ENCODE data around the gene CPNE4.

Gene CPNE4

DNA sequence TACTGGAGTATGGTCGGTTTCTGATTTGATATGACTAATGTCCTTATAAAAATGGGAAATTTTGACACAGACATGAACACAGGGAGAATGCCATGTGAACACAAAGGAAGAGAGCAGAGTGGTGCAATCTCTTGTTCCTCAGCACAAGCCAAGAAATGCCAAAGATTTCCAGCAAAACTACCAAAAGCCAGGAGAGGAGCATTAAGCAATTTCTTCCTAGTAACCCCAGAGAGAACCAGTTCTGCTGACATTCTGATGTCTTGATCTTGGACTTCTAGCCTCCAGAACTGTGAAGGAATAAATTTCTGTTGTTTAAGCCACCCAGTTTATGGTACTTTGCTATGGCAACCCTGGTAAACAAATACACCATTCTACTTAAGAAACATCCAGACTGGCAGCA is 304.2 kb downstream of the CPNE4 start:
- no peak for DNase-seq

DNA sequence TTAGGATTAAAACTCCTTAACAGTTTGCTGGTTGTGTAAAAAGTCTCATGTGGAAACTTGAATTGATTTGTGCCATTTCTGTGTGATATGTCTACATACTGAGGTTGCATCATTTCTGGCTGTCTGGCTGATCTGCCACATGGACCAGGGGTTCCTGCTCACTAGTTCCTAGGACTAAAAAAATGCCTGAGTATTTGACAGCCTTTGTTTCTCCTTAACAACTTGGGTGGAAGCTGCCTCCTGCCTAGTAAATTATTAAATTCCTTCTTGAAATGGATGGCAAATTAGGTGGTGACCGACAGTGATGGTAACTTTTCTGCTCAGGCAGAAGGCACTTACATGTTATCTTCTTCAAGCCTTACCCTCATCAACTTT is 305.2 kb downstream of the CPNE4 start:
- no peak for DNase-seq

DNA sequence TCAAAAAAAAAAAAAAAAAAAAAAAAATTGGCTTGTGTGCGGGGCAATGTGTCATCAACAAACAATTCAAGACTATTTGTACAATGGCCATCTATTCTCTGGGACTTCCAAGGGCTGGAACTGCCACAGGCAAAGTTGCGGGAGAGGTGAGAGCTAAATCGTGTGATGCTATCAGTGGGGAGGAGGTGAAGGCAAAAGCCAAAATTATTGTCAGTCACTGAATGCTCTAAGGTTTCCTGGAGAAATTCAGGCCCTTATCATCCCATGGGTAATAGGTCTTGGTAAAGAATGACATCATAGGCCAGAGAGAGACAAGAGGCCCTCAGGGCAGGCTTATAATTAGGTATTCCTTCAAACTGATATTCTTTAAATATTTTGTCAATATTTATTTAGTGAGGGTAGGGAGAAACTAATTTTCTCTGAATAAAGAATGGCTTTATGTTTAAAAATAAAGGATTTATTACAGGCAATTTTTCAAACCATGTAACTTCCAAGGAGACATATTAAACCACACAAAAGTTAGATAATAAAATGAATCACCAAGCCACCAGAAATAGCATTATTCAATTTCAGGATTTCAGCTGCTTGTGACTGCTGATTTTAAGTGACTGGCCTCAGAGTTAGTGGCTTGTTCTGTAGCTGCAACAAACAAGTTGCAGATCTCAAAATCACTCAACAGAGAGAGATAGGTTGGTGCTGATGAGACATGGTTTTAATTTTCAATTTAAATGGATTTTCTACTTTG is 305.7 kb downstream of the CPNE4 start:
- DNase-seq, result peak; percentile 20

DNA sequence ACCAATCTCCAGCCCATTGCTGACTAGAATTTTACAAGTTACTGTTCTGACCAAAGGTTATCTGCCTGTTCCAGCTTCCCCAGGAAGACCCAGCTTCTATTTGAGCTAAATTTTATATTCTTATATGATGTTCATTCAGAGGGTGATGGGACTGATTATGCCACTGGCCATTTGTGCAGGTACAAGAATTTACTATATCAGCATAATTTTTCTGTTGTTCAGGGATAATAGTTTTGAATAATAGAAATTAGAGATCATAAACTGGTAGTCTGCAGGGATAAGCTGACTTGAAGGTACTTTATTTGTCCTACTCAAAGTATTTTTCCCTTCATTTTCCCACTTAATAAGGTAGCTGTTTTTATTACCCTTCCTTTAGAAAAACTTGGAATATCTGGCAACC is 309.4 kb downstream of the CPNE4 start:
- DNase-seq, result no peak

DNA sequence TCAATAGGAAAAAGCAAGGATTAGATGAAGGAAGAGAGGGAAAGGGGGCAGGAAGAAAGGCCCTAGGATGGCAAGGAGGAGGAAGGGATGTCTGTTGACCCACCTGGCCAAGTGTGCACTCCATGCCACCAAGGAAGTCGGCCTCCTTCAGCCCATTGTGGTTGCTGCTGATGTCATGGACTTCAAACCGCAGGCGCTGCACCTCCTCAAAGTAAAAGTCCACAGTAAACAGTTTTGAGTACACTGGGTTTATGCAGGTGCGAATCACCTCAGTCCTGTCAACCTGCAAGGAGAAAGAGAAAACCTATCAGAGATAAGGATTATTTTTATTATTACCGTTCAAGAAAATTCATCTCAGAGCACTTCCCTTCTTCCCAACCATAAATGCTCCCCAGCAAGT is 311.5 kb downstream of the CPNE4 start:
- DNase-seq, result peak; percentile 69

DNA sequence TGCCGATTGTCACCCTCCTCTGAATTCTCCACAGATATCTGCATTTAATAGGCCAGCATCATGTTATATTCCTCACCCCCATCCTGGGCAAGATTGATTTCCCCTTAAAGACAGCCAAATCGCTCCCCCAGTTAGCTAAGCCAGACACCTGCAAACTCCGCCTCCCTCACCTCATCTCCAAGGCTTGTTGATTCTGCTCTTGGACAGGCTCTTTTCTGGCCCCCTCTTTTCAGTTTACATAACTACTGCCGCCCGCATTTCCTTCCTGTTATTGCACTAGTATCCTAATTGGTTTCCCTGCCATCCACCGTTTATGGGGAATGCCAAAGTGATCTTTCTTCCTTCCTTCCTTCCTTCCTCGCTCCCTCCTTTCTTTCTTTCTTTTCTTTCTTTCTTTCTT is 317.3 kb downstream of the CPNE4 start:
- DNase-seq, result no peak

DNA sequence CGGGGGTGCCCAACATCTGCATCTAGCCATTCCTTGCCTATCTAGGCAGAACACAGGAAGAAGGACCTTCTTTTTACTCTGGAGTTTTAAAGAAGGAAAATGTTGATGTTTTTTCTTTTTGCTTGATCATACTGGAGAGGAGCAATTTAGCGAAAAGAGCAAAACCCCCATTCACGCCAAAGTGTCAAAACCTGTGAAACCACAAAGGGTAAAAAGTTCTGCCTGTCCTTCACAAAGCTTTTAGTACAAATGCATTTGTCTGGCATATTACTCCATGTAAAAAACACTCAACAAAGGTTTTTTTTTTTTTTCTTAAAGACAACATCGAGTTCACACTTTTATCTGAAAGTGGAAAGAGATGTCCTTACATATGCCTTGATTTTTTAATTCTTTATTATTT is 317.9 kb downstream of the CPNE4 start:
- no peak for DNase-seq

DNA sequence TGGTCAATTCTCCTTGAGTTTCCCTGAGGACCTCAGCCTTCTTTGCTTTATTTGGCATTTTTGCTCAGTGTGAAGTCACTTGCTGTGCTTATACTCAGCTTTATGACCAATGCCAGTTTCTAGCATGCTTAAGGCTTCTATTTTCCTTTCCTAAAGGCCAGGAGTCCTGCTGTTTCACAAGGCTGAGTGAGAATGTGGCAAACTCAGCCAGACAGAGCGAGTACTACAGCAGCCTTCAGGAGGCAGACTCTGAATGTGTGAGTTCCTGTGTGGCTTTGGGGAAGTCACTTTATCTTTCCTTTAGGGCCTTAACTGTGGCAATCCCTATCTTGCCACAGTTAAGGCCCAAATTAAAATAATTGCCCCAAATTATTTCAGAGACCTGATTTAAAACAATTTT is 318.8 kb downstream of the CPNE4 start:
- no peak for DNase-seq

DNA sequence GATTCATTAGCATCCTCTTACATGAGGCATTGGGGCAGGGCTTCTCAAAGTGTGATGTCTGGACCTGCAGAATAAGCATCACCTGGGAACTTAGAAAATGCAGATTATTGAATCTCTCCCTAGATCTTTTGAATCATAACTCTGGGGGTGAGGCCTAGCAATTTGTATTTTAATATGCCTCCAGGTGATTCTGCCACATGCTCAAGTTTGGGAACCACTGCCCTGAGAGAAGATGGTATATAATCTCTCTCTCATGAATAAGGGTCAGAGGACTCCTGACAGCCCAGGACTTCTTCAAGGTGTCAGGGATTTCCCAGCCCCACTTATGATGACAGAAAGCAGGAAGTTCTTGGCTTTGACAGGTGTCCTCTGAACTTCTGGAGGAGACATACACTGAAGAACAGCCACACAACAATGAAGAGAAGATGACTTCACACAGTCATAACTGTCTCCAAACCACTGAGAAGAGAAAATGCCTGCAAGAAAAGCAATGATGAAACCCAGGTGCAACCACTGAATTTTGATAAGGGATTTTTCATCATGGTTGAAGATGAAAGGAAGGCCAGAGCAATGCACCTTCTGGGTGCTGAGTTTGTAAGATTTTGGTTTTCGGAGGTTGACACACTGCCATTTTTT is 320.1 kb downstream of the CPNE4 start:
- no peak for DNase-seq

DNA sequence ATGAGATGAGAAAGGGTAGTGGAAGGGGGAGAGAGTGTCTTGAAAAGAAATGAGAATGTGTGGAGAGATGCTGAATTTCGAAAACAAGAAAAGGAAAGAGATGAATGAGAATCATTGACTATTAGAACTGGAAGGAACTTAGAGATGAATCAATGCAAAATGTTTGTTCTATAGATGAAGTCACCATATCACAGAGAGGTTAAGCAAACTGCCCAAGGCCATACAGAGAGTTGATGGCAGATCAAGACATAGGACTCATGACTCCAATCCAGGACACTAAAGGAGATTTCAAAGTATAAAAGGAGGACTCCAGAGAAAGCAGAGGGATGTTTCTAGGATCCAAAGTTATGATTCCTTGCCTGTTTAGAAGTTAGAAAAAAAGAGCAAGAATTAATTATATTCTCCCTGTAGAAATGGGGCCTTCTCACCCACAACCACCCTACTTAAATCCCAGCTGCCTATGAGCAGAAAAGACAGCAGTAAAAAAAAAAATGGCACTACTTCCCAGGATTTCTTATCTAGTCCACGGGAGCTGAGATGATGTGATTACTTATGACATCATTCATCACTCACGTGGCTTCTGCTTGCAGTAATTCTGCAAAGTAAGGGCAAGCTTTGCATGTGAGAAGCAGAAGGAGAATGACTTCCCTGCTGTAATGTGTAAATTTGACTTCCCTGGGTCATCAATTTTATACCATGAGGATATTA is 321.2 kb downstream of the CPNE4 start:
- no peak for DNase-seq

DNA sequence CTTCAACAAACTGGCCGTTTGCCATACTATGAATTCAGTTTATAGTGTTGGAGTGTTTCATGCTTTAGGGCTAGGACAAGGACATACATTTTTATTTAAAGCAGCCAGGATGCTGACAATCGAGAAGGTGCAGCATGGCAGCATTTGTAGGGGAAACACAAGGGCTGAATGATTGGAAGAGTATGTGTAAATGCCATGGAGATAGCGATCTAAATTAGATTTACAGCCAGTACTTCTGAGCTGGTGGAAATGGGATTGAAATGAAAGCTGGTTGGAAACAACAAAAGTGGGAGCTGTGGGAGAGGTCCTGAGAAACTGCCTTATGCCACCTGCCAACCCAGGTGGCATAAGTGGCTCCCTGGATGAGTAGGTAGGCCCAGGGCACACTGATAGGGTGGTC is 322.2 kb downstream of the CPNE4 start:
- no peak for DNase-seq

DNA sequence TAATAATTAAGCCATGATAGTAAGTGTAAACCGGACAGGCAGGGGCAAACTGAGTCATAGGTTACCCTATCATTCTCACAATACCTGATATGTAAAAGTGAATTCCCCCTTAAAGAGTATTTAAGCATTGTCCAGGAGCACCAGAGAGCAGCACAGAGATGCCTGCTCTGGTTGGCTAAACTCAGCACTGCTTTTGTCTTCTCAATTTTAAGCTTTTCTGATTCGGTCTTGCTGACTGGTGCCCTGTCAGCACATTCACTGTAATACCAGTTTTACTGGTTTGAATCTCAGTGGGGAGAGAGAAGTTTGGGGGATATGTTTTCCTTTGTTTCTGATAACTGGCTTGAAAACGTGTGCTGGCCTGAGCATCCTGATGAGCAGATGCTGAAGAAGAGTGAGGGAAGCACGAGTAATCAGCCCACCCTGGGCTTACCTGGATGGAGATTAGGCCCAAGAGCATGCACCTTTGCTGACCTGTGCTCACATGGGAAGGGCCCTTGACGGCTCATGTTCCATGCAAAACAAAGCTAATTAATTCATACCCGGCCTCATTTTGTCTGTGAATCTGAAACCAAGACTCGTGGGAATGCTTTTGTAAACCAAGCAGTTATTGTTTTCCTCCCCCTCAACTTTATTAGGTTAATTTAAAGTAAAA is 323.6 kb downstream of the CPNE4 start:
- peak; percentile 31 for DNase-seq

DNA sequence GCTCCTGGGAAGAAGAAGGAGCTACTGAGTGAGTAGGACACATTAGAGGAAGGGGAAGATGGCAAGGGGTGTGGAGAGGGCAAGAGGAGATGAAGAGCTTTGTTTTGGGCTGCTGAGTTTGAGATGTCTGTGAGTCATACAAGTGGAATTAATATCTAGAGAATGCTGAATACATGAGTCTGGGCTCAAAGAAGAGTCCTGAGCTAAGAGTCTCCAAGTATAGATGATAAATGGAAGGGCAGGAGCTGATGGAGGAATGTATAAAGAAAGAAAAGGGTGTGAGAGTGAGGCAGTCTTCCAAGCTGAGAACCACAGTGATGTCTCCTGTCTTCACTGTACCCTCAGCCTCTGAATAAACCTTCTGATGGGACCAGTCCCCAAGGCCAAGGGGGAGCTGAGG is 326.6 kb downstream of the CPNE4 start:
- DNase-seq, result no peak

DNA sequence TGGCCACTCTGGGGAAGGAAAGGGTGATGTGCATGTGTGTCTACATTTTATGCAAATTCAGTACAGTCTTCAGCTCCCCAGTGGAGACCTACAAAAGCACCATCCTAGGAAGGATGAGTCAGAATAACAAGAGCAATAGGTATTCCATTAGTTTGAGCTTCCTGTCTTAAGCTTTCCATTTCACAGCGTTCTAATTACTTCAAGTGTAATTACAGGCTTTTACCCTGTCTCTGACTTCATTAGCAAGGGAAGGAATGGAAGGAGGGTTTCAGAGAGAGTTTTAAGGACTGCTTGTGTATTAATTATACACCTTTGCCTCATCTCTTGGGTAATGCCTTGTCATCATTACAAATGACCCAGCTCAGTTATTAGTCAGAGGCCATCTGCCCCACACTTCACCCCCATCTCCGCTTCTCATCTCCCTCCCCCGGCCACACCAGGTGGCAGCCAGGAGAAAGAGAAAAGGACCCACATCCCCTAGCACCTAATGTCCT is 329.2 kb downstream of the CPNE4 start:
- DNase-seq, result peak; percentile 56

DNA sequence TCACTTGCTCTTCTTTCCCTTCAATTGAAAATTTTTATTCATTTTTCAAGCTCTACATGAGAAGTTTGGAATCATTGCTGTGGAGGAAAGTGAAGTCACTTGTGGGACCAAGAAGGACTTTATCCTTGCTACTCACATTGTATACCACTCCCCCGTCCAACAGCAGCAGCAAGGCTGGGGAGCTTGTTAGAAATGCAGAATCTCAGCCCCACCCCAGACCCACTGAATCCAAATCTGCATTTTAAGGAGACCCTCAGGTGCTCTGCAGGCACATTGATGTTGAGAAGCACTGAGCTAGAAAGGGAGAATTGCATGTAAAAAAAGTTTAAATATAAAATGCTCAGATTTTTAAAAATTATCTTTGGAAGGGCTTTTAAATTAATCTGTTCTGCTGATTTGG is 329.7 kb downstream of the CPNE4 start:
- DNase-seq, result no peak

DNA sequence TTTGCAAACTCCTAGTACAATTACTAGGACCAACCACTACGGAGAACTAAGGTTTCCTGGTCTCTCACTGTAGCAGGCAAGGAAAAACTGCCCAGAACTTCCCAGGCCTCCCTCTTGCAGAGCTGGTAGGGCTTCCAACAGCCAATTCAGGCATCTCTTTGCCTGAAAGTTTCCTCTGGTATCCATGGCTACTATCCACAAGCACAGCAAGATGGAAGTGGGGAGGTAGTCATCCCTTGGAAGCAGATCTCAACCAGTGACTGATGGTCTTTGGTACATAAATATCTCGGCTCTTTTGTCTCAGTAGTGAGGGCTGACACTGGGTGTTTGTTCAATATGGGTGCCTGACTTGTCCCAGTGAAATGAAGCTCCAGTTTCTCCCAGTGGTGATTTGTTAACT is 330.7 kb downstream of the CPNE4 start:
- DNase-seq, result peak; percentile 11

DNA sequence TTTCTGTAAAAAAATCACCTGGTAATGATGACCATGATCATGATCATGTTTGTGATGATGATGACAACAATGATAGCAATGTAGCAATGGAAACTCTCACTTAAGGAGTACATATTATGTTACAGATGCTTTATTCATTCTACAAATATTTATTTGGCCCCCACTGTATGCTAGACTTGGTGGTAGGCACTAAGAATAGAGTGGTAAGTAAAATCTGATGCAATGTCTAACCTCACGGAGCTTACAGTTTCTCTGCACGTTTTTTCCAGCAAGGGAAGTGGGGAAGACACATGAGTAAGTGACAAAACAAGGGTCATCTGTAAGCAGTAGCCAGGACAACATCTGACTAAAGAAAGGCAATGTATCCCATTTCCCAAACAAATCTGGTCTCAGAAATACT is 332.7 kb downstream of the CPNE4 start:
- no peak for DNase-seq

DNA sequence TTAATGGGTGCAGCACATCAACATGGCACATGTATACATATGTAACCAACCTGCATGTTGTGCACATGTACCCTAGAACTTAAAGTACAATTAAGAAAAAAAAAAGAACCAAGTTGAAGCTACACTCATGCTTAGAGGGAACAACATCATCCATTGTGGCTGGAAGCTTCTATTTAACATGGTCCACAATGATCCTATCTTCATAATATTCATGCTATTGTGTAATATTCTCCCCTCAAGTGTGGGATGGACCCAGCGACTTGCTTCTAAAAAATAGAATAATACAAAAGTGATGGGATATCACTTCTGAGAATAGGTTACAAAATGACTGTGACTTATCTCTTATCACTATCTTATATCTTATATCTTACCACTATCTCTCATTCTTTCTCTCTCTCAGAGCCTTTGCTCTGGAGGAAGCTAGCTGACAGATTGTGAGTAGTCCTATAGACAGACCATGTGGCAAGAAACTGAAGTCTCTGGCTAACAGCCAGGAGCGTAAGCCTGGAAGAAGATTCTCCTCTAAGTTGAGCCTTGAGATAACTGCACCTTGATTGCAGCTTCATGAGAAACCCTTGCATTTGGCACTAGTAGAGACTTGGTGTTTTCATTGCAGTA is 333.6 kb downstream of the CPNE4 start:
- DNase-seq, result no peak

DNA sequence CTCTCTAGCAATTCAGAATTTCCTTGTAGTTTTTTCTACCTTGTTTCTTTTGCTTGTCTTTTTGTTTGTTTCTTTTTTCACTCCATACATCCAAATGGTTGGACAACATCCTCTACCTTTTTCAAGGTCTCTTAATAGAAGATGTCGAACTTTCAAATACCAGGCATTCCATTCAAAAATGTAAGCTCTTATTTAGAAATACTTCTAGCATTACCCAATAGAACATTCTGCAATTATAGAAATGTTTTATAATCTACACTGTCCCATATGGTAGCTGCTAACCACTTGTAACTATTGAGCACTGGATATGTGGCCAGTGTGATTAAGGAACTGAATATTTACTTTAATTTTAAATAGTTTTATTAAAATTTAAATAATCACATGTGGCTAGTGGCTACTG is 335.8 kb downstream of the CPNE4 start:
- no peak for DNase-seq

DNA sequence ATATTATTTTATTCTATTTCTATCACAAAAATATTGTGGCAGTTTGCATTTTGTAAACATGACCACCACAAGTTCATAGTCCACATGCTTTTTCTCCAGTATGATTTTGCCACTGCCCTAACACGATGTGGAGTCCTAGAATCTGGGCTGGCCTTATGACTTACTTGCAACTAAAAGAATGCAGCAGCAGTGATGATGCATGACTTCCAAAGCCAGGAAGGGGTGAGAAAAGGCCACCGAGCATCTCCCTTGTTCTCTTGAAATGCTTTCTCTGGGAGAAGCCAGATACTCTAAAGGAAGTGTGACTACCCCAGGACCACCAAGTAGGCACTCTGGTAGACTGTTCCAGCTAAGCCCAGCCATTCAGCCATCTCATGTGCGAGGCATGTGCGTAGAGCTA is 340.4 kb downstream of the CPNE4 start:
- DNase-seq, result no peak

DNA sequence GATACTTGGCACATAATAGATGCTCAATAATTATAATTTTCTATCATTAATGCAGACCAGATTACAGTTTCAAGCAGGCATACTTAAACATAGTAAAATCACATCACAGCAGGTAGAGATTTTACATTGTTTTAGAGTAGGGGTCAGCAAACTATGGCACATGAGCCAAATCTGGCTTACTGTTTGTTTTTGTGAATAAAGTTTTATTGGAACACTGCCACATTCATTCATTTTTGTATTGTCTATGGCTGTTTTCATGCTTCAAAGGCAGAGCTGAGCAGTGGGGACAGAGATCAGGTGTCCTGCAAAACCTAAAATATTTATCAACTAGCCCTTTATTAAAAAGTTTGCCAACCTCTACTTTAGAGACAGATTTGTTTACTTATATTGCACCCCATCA is 342.5 kb downstream of the CPNE4 start:
- no peak for DNase-seq

DNA sequence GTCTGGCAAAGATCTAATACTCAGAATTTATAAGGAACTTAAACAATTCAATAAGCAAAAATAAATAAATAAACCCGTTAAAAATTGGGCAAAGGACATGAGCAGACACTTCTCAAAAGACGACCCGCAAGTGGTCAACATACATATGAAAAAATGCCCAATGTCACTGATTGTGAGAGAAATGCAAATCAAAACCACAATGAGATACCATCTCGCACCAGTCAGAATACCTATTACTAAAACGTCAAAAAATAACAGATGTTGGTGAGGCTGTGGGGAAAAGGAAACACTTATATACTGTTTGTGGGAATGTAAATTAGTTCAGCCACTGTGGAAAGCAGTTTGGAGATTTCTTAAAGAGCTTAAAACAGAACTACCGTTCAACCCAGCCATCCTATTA is 344.0 kb downstream of the CPNE4 start:
- no peak for DNase-seq

DNA sequence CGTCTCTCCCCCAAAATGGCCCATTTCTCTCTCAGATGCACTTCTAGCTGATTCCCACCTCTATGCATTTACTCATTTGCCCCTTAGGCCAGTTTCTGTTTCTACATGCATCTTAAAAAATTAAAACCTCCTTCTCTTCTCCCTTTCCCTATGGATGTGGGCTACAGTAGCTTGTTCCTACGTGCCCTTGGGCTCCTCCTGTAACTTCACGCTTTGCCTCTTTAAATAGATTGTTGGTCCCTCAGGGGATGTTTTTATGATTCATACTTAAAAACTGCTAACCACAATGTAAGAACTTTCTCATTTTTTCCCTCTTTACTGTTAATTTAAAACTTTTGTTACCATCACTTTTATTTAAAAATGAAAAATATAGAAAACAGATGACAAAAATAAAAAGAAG is 346.4 kb downstream of the CPNE4 start:
- DNase-seq, result no peak
